Common myeloid progenitor, CD34-positive (primary cell): ENCODE measurements around the gene XDH.
A peak's percentile ranks its signal among the peaks of the same experiment; 100 is the strongest.

ENCODE experiments used
- CTCF ChIA-PET: fragments of 350-600 bp; sonication (Branson Sonifier 250); formaldehyde crosslinking; loops from one replicate; lab custom pipeline; 2021; ENCODE audit warnings: antibody characterized with exemption; lab: Charles Lee
- POLR2A ChIA-PET: fragments of 350-600 bp; sonication (Branson Sonifier 250); formaldehyde crosslinking; loops from one replicate; lab custom pipeline; 2021; ENCODE audit warnings: antibody characterized with exemption; lab: Charles Lee
- DNase-seq, 3 donors: peaks; one replicate each; pipeline versions ENCODE4 v3.0.0 to v3.0.0-alpha.2; 2013
- H3K27ac ChIP-seq, 2 experiments: 1 replicate in 1 of 2; 2 replicates in 1 of 2; pipeline ENCODE4 v1.7.0; 2013; ENCODE audit warnings: inconsistent platforms in 2 of 2, low read length in 2 of 2, mild to moderate bottlenecking in 2 of 2, low read depth in 1 of 2, moderate library complexity in 1 of 2; ENCODE audit not compliant: severe bottlenecking in 2 of 2, insufficient read depth in 1 of 2, poor library complexity in 1 of 2
- H3K27me3 ChIP-seq, 5 experiments: replicated peaks in 2 of 5; 1 replicate in 3 of 5; 2 replicates in 2 of 5; pipeline versions ENCODE4 v1.6.1 to v1.7.0; 2013; ENCODE audit warnings: low read length in 4 of 5, mild to moderate bottlenecking in 2 of 5, moderate library complexity in 2 of 5, inconsistent platforms in 1 of 5; ENCODE audit not compliant: insufficient read depth in 5 of 5, control insufficient read depth in 4 of 5
- H3K36me3 ChIP-seq, 4 experiments: 1 replicate in 2 of 4; 2 replicates in 2 of 4; pipeline versions ENCODE4 v1.6.1 to v1.7.0; 2013; ENCODE audit warnings: low read length in 3 of 4, control low read depth in 1 of 4, mild to moderate bottlenecking in 1 of 4; ENCODE audit not compliant: control insufficient read depth in 4 of 4, insufficient read depth in 4 of 4
- H3K4me1 ChIP-seq, 4 experiments: 1 replicate in 3 of 4; 2 replicates in 1 of 4; pipeline versions ENCODE4 v1.6.1 to v1.7.1; 2013; ENCODE audit warnings: low read length in 3 of 4, mild to moderate bottlenecking in 3 of 4, control low read depth in 1 of 4, inconsistent platforms in 1 of 4, moderate library complexity in 1 of 4; ENCODE audit not compliant: control insufficient read depth in 4 of 4, insufficient read depth in 4 of 4; ENCODE audit errors: control extremely low read depth in 1 of 4
- H3K4me3 ChIP-seq, 7 experiments: 1 replicate in 4 of 7; 2 replicates in 3 of 7; pipeline versions ENCODE4 v1.5.1 to v1.7.0; 2013; ENCODE audit warnings: mild to moderate bottlenecking in 7 of 7, low read length in 6 of 7, moderate library complexity in 6 of 7, inconsistent platforms in 2 of 7, low read depth in 2 of 7, control low read depth in 1 of 7; ENCODE audit not compliant: insufficient read depth in 4 of 7, control insufficient read depth in 1 of 7; ENCODE audit errors: extremely low read depth in 1 of 7
- H3K9me3 ChIP-seq, 5 experiments: 1 replicate in 4 of 5; 2 replicates in 1 of 5; pipeline versions ENCODE4 v1.6.1 to v1.7.1; 2013; ENCODE audit warnings: low read length in 4 of 5, mild to moderate bottlenecking in 2 of 5, inconsistent platforms in 1 of 5, low read depth in 1 of 5, moderate library complexity in 1 of 5; ENCODE audit not compliant: control insufficient read depth in 4 of 5, insufficient read depth in 2 of 5; ENCODE audit errors: control extremely low read depth in 1 of 5
- WGBS: methylation state at CpG from one replicate; pipeline ENCODE4 v1.1.5; 2013; ENCODE audit not compliant: insufficient coverage; 5-methylcytosine and 5-hydroxymethylcytosine counted together

XDH gene

GRCh38 chr2:31333527-31334183, 80.9 kb downstream of the XDH start:
- H3K9me3 ChIP-seq, result no peaks in the 10 kb centered on the region
- CTCF ChIA-PET, result interaction anchor here (0.6 to 10.1 kb wide), 45 partner anchors 10 to 1186 kb away, joined by 3 to 105 read pairs (median 3); partner anchors contain the start of gene GALNT14
- no peaks in the 10 kb centered on the region for H3K4me1 ChIP-seq
- H3K27me3 ChIP-seq, result no peaks in the 10 kb centered on the region
- POLR2A ChIA-PET, result no interaction called here
- H3K4me3 ChIP-seq, result no peak overlapping the region
- WGBS, result 10% methylated on average over 8 of the region's 8 CpGs
- peak; percentile 69 to 88 (median 83) for DNase-seq
- no peaks in the 10 kb centered on the region for H3K36me3 ChIP-seq
- H3K27ac ChIP-seq, result no peak overlapping the region

- ChIA-PET CTCF (interaction anchor here (0.6 to 10.1 kb wide), 37 partner anchors 9 to 1185 kb away, joined by 3 to 105 read pairs (median 4); partner anchors contain the start of gene GALNT14), POLR2A (no interaction called here)
- DNase-seq, result no peak
- Histone ChIP-seq H3K9me3 (no peaks in the 10 kb centered on the region), H3K27ac (no peak overlapping the region), H3K4me1 (no peaks in the 10 kb centered on the region), H3K27me3 (no peaks in the 10 kb centered on the region), H3K36me3 (no peaks in the 10 kb centered on the region), H3K4me3 (no peak overlapping the region)
- 95% methylated on average over 4 of the region's 5 CpGs for WGBS
Observed at GRCh38 chr2:31333046-31333445, 81.5 kb downstream of the XDH start.

GRCh38 chr2:31332521-31332920, 82.0 kb downstream of the XDH start:
- H3K4me1 ChIP-seq, result peaks cover 0 to 2% (median 1%) of the 10 kb centered on the region in 4 experiments
- no peak overlapping the region for H3K4me3 ChIP-seq
- H3K27me3 ChIP-seq, result no peaks in the 10 kb centered on the region
- no peak overlapping the region for H3K27ac ChIP-seq
- H3K9me3 ChIP-seq, result no peaks in the 10 kb centered on the region
- no peaks in the 10 kb centered on the region for H3K36me3 ChIP-seq
- DNase-seq, result no peak
- 94% methylated on average over 5 of the region's 5 CpGs for WGBS
- ChIA-PET POLR2A (no interaction called here), CTCF (interaction anchor here (0.9 to 10.1 kb wide), 21 partner anchors 10 to 1184 kb away, joined by 3 to 105 read pairs (median 4); no protein-coding TSS in a partner anchor)

DNA sequence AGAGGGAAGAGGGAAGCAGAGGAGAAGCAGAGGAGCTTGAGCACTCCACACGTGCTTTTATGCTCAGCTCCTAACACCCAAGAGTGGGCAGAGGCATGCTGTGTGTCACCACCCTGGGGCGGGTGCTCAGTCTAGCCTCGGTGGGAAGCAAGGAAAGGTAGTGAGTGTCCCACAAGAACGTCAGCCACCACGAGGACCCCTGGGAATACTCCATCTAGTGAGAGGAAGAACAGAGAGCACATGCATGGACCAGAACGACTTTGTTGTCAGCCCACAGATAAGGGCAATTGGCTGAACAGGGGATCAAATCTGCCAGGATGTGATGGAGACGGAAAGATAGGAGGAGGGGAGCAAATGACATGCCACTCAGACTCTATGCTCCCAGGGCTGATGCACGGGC, 83.4 kb downstream of the XDH start:
- WGBS, result 80% methylated on average over 6 of the region's 8 CpGs
- no peak overlapping the region for H3K4me3 ChIP-seq
- no peak overlapping the region for H3K27ac ChIP-seq
- no peak for DNase-seq
- H3K36me3 ChIP-seq, result no peaks in the 10 kb centered on the region
- no peaks in the 10 kb centered on the region for H3K27me3 ChIP-seq
- peaks cover 0 to 2% (median 1%) of the 10 kb centered on the region in 4 experiments for H3K4me1 ChIP-seq
- H3K9me3 ChIP-seq, result no peaks in the 10 kb centered on the region
- ChIA-PET CTCF (interaction anchor here (0.7 to 10.1 kb wide), 7 partner anchors 8 to 638 kb away, joined by 3 to 105 read pairs (median 5); no protein-coding TSS in a partner anchor), POLR2A (no interaction called here)

GRCh38 chr2:31329081-31329625, 85.4 kb downstream of the XDH start:
- Histone ChIP-seq H3K27ac (no peak overlapping the region), H3K27me3 (no peaks in the 10 kb centered on the region), H3K4me3 (no peak overlapping the region), H3K4me1 (peaks cover 3 to 8% (median 6%) of the 10 kb centered on the region in 4 experiments), H3K36me3 (no peaks in the 10 kb centered on the region), H3K9me3 (no peaks in the 10 kb centered on the region)
- ChIA-PET POLR2A (no interaction called here), CTCF (interaction anchor here (0.8 to 10.1 kb wide), 7 partner anchors 10 to 618 kb away, joined by 3 to 105 read pairs (median 5); no protein-coding TSS in a partner anchor)
- no peak for DNase-seq
- WGBS, result no CpG with 5 or more reads among the region's 2 CpGs

- ChIA-PET CTCF (interaction anchor here (1.0 to 10.1 kb wide), 3 partner anchors 96 to 465 kb away, joined by 3 to 105 read pairs (median 3); no protein-coding TSS in a partner anchor), POLR2A (no interaction called here)
- Histone ChIP-seq H3K4me1 (peaks cover 8 to 15% (median 14%) of the 10 kb centered on the region in 4 experiments), H3K9me3 (no peaks in the 10 kb centered on the region), H3K4me3 (no peak overlapping the region), H3K27ac (no peak overlapping the region), H3K36me3 (no peaks in the 10 kb centered on the region), H3K27me3 (no peaks in the 10 kb centered on the region)
- DNase-seq, result peak in 2 of 3 donors; percentile 55 to 56
Observed at GRCh38 chr2:31328026-31328425, 86.5 kb downstream of the XDH start.

DNA sequence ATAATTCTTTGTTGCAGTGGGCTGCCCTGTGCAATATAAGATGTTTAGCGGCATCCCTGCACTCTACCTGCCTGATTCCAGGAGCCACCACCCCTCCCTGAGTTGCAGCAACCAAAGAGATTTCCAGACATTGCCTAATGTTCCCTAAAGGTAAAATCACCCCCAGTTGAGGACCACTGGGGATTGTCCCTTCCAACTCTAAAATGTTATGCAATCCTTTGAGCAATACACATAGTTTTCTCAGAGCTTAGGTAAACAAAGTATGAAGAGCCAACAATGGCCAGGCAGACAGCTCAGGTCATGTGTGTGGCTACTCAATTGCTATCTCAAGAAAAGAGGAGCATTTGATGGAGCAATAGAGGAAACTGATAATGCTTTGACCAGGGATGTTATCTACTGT, 87.0 kb downstream of the XDH start:
- H3K4me1 ChIP-seq, result peaks cover 8 to 20% (median 17%) of the 10 kb centered on the region in 4 experiments
- H3K36me3 ChIP-seq, result no peaks in the 10 kb centered on the region
- WGBS, result 100% methylated on average over 1 of the region's 1 CpG
- DNase-seq, result no peak
- ChIA-PET POLR2A (no interaction called here), CTCF (interaction anchor here (1.0 to 10.1 kb wide), 2 partner anchors 158 to 464 kb away, joined by 3 to 105 read pairs; no protein-coding TSS in a partner anchor)
- no peaks in the 10 kb centered on the region for H3K9me3 ChIP-seq
- no peak overlapping the region for H3K27ac ChIP-seq
- H3K4me3 ChIP-seq, result no peak overlapping the region
- H3K27me3 ChIP-seq, result no peaks in the 10 kb centered on the region
